G401 (cell line): ENCODE data around the gene SERPINE1. TPM values are rescaled to one million over a fixed set of nuclear protein-coding genes. Genes with fewer than 3 reads are reported as not detected.
"Not testable (repeated sequence)": the region's sequence is repeated elsewhere in the genome, so short reads cannot be mapped to it uniquely, and the experiment has no call there.

ENCODE experiments used
- DNase-seq: peaks from one replicate; pipeline ENCODE4 v3.0.0-alpha.2; 2015; ENCODE audit warnings: low spot score
- in situ Hi-C: cut with HindIII; loops from 2 replicates; pipeline ENCODE4 v1.10.0; 2016; ENCODE audit warnings: low sequenced_read_pairs, mixed read lengths
- total RNA-seq: library from RNA; depleted of rRNA; stranded (reverse); fragments of >200 nt; shearing (Covaris generic); gene quantifications from 2 replicates; pipeline ENCODE4 v1.2.3, GENCODE V29; 2014

SERPINE1 gene
- total RNA-seq, 1 experiment from 2014 or later, result 113 TPM

- in situ Hi-C loops, result no loop called here
- no peak for DNase-seq
Observed at GRCh38 chr7:101100858-101101847, 25.8 kb upstream of the SERPINE1 start.

- in situ Hi-C loops, result no loop called here
- no peak for DNase-seq
Observed at GRCh38 chr7:101102026-101102425, 24.9 kb upstream of the SERPINE1 start.

- in situ Hi-C loops, result not testable (repeated sequence)
Observed at GRCh38 chr7:101103701-101104100, 23.2 kb upstream of the SERPINE1 start.

GRCh38 chr7:101104193-101104713 is 22.7 kb upstream of the SERPINE1 start:
- in situ Hi-C loops, result no loop called here
- DNase-seq, result no peak

More at GRCh38 chr7:101103701-101104100, 23.2 kb upstream of the SERPINE1 start:
- not testable (repeated sequence) for DNase-seq

- in situ Hi-C loops, result no loop called here
- no peak for DNase-seq
Observed at GRCh38 chr7:101104799-101105198, 22.1 kb upstream of the SERPINE1 start.

- DNase-seq, in situ Hi-C loops: not testable (repeated sequence)
Observed at GRCh38 chr7:101105248-101105647, 21.7 kb upstream of the SERPINE1 start.

- DNase-seq, result no peak
- in situ Hi-C loops, result no loop called here
Observed at GRCh38 chr7:101106386-101106785, 20.5 kb upstream of the SERPINE1 start.

GRCh38 chr7:101108330-101108857 is 18.5 kb upstream of the SERPINE1 start:
- in situ Hi-C loops, result no loop called here
- DNase-seq, result no peak

- DNase-seq, result no peak
- in situ Hi-C loops, result no loop called here
Observed at GRCh38 chr7:101108961-101109360, 17.9 kb upstream of the SERPINE1 start.

- in situ Hi-C loops, result no loop called here
- no peak for DNase-seq
Observed at GRCh38 chr7:101109368-101109767, 17.5 kb upstream of the SERPINE1 start.

- DNase-seq, result no peak
- in situ Hi-C loops, result no loop called here
Observed at GRCh38 chr7:101111261-101111660, 15.6 kb upstream of the SERPINE1 start.

- in situ Hi-C loops, result no loop called here
- no peak for DNase-seq
Observed at GRCh38 chr7:101112233-101112632, 14.7 kb upstream of the SERPINE1 start.

GRCh38 chr7:101113140-101113539 is 13.8 kb upstream of the SERPINE1 start:
- DNase-seq, in situ Hi-C loops: not testable (repeated sequence)

- no peak for DNase-seq
- in situ Hi-C loops, result no loop called here
Observed at GRCh38 chr7:101113836-101114235, 13.1 kb upstream of the SERPINE1 start.

- in situ Hi-C loops, result no loop called here
- no peak for DNase-seq
Observed at GRCh38 chr7:101114492-101114891, 12.4 kb upstream of the SERPINE1 start.

GRCh38 chr7:101115215-101115614 is 11.7 kb upstream of the SERPINE1 start:
- DNase-seq, result no peak
- in situ Hi-C loops, result no loop called here

- in situ Hi-C loops, result no loop called here
- DNase-seq, result no peak
Observed at GRCh38 chr7:101116898-101117297, 10.0 kb upstream of the SERPINE1 start.

- in situ Hi-C loops, result no loop called here
Observed at GRCh38 chr7:101118856-101119255, 8.0 kb upstream of the SERPINE1 start.

GRCh38 chr7:101119876-101120275 is 7.0 kb upstream of the SERPINE1 start:
- no peak for DNase-seq
- in situ Hi-C loops, result no loop called here

More at GRCh38 chr7:101118856-101119255, 8.0 kb upstream of the SERPINE1 start:
- no peak for DNase-seq

- in situ Hi-C loops, result no loop called here
- DNase-seq, result no peak
Observed at GRCh38 chr7:101120315-101120714, 6.6 kb upstream of the SERPINE1 start.
